B cell (primary cell): ENCODE measurements around the gene RBMS3. TPM values are rescaled to one million over a fixed set of nuclear protein-coding genes. Genes with fewer than 3 reads are reported as not detected.

ENCODE experiments used
- ATAC-seq: fragments of 200-7000 bp; cut with Tn5 transposase; one replicate; pipeline ENCODE4 v1.10.0; 2021; ENCODE audit warnings: low read depth, mild to moderate bottlenecking, moderate number of reproducible peaks, moderate library complexity
- CTCF ChIA-PET: fragments of 350-600 bp; sonication (Branson Sonifier 250); formaldehyde crosslinking; loops from one replicate; lab custom pipeline; 2021; ENCODE audit warnings: antibody characterized with exemption, inconsistent platforms; lab: Charles Lee
- POLR2A ChIA-PET: fragments of 350-600 bp; sonication (Branson Sonifier 250); formaldehyde crosslinking; loops from one replicate; lab custom pipeline; 2021; ENCODE audit warnings: antibody characterized with exemption; lab: Charles Lee
- DNase-seq: peaks from one replicate; pipeline ENCODE4 v3.0.0; 2013
- H2AFZ ChIP-seq: 2 replicates; pipeline ENCODE4 v1.6.1; 2012; ENCODE audit warnings: mild to moderate bottlenecking, low read depth, low read length; ENCODE audit not compliant: insufficient read depth, poor library complexity, severe bottlenecking
- H3K27ac ChIP-seq, 2 donors: 1 replicate in 1 of 2; 2 replicates in 1 of 2; pipeline ENCODE4 v1.5.1; 2012 to 2013; ENCODE audit warnings: low read length in 2 of 2, mild to moderate bottlenecking in 2 of 2, moderate library complexity in 1 of 2
- H3K27me3 ChIP-seq, 4 experiments: fragments of 200-600 bp in 1 of 4; sonication (generic) in 1 of 4; replicated peaks in 1 of 4; 1 replicate in 2 of 4; 2 replicates in 2 of 4; pipeline versions ENCODE4 v1.6.1 to v1.7.0; 2013 to 2016; ENCODE audit warnings: low read length in 3 of 4, mild to moderate bottlenecking in 2 of 4, mixed read lengths in 1 of 4, moderate library complexity in 1 of 4; ENCODE audit not compliant: insufficient read depth in 4 of 4, control insufficient read depth in 3 of 4; ENCODE audit errors: control extremely low read depth in 1 of 4
- H3K36me3 ChIP-seq, 2 experiments: replicated peaks in 1 of 2; 1 replicate in 1 of 2; 2 replicates in 1 of 2; pipeline versions ENCODE4 v1.6.1 to v1.7.1; 2013; ENCODE audit warnings: low read length in 1 of 2; ENCODE audit not compliant: insufficient read depth in 2 of 2, control insufficient read depth in 1 of 2; ENCODE audit errors: control extremely low read depth in 1 of 2, extremely low read depth in 1 of 2
- H3K4me1 ChIP-seq, 2 donors: fragments of 200-600 bp in 1 of 2; sonication (generic) in 1 of 2; 1 replicate in 1 of 2; 2 replicates in 1 of 2; pipeline versions ENCODE4 v1.5.1 to v1.6.1; 2013 to 2017; ENCODE audit warnings: low read length in 2 of 2; ENCODE audit not compliant: control insufficient read depth in 2 of 2, insufficient read depth in 2 of 2
- H3K4me2 ChIP-seq: replicated peaks from 2 replicates; pipeline ENCODE3; 2012; ENCODE audit warnings: mild to moderate bottlenecking, low read depth, low read length; ENCODE audit not compliant: poor library complexity, severe bottlenecking
- H3K4me3 ChIP-seq, 5 experiments: fragments of 200-600 bp in 1 of 5; sonication (generic) in 1 of 5; 1 replicate in 3 of 5; 2 replicates in 2 of 5; pipeline versions ENCODE4 v1.5.1 to v1.7.0; 2011 to 2016; ENCODE audit warnings: low read length in 4 of 5, mild to moderate bottlenecking in 4 of 5, low read depth in 2 of 5, control low read depth in 1 of 5, moderate library complexity in 1 of 5; ENCODE audit not compliant: insufficient read depth in 1 of 5; ENCODE audit errors: control extremely low read depth in 1 of 5, extremely low read depth in 1 of 5
- H3K79me2 ChIP-seq: fragments of 200-600 bp; sonication (generic); one replicate; pipeline ENCODE4 v1.6.0; 2016; ENCODE audit warnings: low read length; ENCODE audit not compliant: control insufficient read depth, insufficient read depth
- H3K9ac ChIP-seq: fragments of 200-600 bp; sonication (generic); 2 replicates; pipeline ENCODE4 v1.6.1; 2017; ENCODE audit warnings: mild to moderate bottlenecking, low read length, moderate library complexity
- H3K9me3 ChIP-seq, 3 donors: one replicate each; pipeline versions ENCODE4 v1.6.1 to v1.7.1; 2013; ENCODE audit warnings: low read length in 2 of 3; ENCODE audit not compliant: control insufficient read depth in 2 of 3, insufficient read depth in 1 of 3; ENCODE audit errors: control extremely low read depth in 1 of 3
- H4K20me1 ChIP-seq: 2 replicates; pipeline ENCODE4 v1.6.0; 2012; ENCODE audit warnings: mild to moderate bottlenecking, low read length; ENCODE audit not compliant: insufficient read depth, control insufficient read depth, poor library complexity, severe bottlenecking
- H3K27ac Mint-ChIP-seq: one replicate; pipeline ENCODE4 v1.8.0; 2021; ENCODE audit warnings: mixed read lengths
- H3K27me3 Mint-ChIP-seq: one replicate; pipeline ENCODE4 v1.8.0; 2021; ENCODE audit warnings: mixed read lengths
- H3K4me1 Mint-ChIP-seq: one replicate; pipeline ENCODE4 v1.8.0; 2021; ENCODE audit warnings: mixed read lengths
- H3K4me3 Mint-ChIP-seq: one replicate; pipeline ENCODE4 v1.8.0; 2021; ENCODE audit warnings: mixed read lengths
- H3K9me3 Mint-ChIP-seq: one replicate; pipeline ENCODE4 v1.8.0; 2022; ENCODE audit warnings: mixed read lengths; ENCODE audit not compliant: insufficient read depth
- EZH2 ChIP-seq: IDR thresholded peaks from 2 replicates; pipeline ENCODE4 v1.6.1; 2012; ENCODE audit warnings: borderline replicate concordance, low read depth, mild to moderate bottlenecking, moderate library complexity, low read length; ENCODE audit not compliant: insufficient read depth, poor library complexity, severe bottlenecking
- WGBS: methylation state at CpG from one replicate; pipeline ENCODE4 v1.1.5; 2013; ENCODE audit warnings: missing lambda C conversion rate; ENCODE audit not compliant: insufficient coverage; 5-methylcytosine and 5-hydroxymethylcytosine counted together
- intact Hi-C: fragments of 100-400 bp; cut with micrococcal nuclease; formaldehyde crosslinking; loops from one replicate; pipeline ENCODE4 v1.10.0; 2022
- polyA plus RNA-seq: library from polyadenylated mRNA; depleted of rRNA; stranded (reverse); fragments of >200 nt; gene quantifications from 2 replicates; pipeline ENCODE4 v1.2.3, GENCODE V29; 2012
- total RNA-seq, 2 donors: library from RNA; stranded (reverse); fragments of 120-200 nt in 1 of 2; gene quantifications; 1 replicate in 1 of 2; 2 replicates in 1 of 2; pipeline versions ENCODE4 v1.2.3 to v1.2.4, GENCODE V29; 2013 to 2022
- TF ChIP-seq, protein P1 (sequence below): fragments of 200-600 bp; IDR thresholded peaks from one replicate; pipeline ENCODE4 v1.8.0; 2022; ENCODE audit warnings: antibody characterized with exemption, mild to moderate bottlenecking

The RBMS3 gene
- total and polyA plus RNA-seq, 2 donors (not counting 1 experiment from before 2014, with no cell fraction given): not detected

DNA sequence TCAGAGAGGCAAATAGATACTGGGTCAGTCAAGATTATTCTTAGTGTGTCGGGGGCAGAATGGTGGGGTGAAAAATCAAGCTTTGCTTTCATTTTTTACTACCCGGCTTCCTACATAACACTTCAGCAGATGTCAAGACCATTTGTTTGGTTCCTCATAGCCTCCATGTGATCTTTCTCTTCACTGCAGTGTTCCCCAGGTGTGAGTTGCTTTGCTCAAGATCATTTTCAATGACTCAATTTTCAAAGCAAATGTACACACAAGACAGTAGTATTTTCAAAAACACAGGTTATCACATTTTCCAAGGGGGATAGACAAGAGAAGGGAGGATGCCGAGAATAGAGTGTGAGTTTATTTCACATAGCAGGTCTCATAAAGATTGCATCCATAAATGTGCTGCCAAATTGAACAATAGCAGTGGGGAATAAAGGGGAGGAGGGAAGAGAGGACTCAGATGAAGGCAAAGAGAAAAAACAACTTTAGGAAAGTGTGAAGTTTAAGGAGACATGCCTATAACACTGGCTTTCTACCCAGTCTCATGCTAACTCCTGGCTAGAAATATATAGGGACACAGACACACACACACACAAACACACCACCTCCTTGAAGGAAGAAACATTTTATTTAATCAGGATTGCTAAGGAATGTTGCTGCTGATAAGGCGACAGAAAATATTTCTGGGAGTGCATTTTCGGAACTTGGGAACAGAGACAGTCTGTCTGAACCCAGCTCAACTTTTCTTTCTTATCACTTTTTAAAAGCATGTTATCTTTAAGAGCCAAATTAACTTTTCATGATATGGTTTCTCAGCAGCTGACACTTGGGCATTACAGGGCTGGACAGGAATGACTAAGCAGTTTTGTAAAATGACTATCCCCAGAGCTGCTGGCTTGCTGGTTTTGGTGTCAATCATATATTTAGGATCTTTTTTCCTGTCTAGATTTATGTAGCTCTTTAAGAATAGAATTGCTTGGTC lies 402.4 kb downstream of the RBMS3 start:
- Histone ChIP-seq H3K9me3 (peaks cover 0 to 2% (median 1%) of the 10 kb centered on the region in 3 donors), H2AFZ (no peak overlapping the region), H3K27me3 (no peaks in the 10 kb centered on the region), H3K36me3 (no peaks in the 10 kb centered on the region), H3K27ac (no peak overlapping the region), H4K20me1 (no peaks in the 10 kb centered on the region), H3K4me1 (no peaks in the 10 kb centered on the region), H3K79me2 (no peaks in the 10 kb centered on the region), H3K4me3 (no peak overlapping the region), H3K4me2 (no peak overlapping the region), H3K9ac (no peak overlapping the region)
- TF ChIP-seq, protein P1, sequence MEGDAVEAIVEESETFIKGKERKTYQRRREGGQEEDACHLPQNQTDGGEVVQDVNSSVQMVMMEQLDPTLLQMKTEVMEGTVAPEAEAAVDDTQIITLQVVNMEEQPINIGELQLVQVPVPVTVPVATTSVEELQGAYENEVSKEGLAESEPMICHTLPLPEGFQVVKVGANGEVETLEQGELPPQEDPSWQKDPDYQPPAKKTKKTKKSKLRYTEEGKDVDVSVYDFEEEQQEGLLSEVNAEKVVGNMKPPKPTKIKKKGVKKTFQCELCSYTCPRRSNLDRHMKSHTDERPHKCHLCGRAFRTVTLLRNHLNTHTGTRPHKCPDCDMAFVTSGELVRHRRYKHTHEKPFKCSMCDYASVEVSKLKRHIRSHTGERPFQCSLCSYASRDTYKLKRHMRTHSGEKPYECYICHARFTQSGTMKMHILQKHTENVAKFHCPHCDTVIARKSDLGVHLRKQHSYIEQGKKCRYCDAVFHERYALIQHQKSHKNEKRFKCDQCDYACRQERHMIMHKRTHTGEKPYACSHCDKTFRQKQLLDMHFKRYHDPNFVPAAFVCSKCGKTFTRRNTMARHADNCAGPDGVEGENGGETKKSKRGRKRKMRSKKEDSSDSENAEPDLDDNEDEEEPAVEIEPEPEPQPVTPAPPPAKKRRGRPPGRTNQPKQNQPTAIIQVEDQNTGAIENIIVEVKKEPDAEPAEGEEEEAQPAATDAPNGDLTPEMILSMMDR: no peak
- no peak for TF ChIP-seq EZH2
- 80% methylated on average over 2 of the region's 5 CpGs for WGBS
- no peak overlapping the region for H3K4me3 Mint-ChIP-seq
- intact Hi-C loops: no loop called here
- no peaks in the 10 kb centered on the region for H3K4me1 Mint-ChIP-seq
- CTCF ChIA-PET: no interaction called here
- H3K9me3 Mint-ChIP-seq: no peaks in the 10 kb centered on the region
- DNase-seq: no peak
- POLR2A ChIA-PET: no interaction called here
- H3K27me3 Mint-ChIP-seq: no peaks in the 10 kb centered on the region
- no peak for ATAC-seq
- no peak overlapping the region for H3K27ac Mint-ChIP-seq
